ENCODE measurements around the gene TMEM63A.

The TMEM63A gene

DNA sequence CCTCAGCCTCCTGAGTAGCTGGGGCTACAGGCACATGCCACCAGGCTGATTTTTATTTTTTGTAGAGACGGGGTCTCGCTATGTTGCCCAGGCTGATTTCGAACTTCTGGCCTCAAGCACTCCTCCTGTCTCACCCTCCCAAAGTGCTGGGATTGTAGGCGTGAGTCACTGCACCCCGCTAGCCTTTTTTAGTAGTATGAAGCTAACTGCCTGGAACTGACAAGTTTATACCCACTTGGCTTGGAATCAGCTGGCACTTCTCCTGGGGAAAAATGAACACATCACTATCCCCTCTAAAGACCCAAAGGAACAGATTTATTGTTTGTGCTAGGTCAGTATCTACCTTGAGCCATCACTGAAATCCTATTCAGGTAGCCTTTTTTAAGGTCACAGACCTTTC, 19.0 kb downstream of the TMEM63A start:
- DNase-seq, result no peak

DNA sequence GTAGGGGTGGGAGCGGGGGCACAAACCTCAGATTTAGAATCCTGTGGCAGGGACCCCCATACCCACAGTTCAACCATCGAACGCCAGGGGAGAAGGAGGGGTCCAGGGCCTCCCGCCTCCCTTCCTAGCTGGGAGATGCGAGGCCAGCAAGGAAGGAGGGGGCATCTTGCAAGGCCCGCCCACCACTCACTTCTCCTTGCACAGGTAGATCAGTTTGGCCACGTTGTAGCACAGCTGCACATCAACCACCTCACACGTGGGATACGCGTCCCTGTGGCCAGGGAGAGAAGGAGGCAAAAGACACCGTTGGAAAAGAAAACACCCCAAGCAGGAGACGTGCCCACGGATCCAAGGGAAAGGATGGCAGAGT, 19.6 kb downstream of the TMEM63A start:
- DNase-seq, result no peak

DNA sequence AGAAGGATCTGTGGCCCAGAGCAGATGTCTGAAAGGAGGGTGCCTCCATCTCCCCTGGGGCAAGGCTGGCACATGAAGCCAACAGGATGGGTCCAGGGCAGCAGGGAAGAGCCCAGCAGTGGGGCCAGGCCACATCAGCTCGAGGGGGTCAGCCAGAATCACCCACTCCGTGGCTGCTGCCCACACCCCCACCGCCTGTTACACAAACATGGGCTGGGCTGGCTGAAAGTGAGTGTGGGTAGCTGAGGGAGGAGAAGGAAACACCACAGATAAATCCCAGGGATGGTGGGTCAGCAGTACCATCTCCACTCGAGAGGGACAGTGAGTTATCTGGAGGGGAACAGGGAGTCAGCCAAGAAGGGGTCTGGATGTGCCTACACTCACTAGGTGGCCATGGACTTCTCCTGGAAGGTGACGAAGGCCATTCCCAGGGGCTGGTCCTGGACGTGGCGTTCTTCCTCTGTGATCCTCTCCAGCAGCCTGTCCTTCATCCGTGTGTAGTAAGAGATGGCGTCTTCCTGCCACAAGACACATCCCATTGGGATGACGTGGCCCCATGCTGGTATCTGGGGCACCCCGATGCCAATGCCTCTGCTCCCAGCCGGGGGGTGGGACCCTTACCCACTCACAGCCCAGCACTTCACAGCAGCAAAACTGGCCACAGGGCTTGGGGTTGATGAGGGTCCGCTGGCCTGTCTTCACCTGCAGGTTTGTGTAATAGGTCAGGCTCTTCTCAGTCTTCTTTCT, 20.2 kb downstream of the TMEM63A start:
- no peak for DNase-seq

DNA sequence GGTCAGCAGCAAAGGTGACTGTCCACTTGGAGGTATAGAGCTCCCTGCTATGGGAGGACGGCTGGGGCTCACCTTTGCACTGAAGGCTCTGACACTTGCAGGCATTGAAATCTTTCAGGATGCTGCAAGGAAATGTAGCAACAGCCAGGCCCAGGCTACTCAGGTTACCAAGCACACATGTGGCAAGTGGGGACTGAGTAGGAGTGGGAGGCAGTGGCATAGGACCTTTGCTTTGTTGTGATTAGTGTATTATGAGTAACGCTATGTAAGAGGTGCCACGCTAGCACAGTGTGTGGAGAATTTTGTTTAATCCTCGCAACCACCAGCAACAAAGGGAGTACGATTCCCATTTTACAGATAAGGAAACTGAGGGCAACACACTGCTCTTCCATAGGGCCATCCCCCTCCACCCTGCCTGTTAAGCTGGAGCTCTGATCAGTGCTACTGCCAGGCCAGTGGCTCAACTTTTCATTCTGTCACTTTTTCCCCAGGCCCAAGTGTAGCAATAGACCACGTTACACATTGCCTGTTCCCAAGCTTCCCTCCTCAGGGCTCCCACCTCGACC, 21.2 kb downstream of the TMEM63A start:
- DNase-seq, result no peak

DNA sequence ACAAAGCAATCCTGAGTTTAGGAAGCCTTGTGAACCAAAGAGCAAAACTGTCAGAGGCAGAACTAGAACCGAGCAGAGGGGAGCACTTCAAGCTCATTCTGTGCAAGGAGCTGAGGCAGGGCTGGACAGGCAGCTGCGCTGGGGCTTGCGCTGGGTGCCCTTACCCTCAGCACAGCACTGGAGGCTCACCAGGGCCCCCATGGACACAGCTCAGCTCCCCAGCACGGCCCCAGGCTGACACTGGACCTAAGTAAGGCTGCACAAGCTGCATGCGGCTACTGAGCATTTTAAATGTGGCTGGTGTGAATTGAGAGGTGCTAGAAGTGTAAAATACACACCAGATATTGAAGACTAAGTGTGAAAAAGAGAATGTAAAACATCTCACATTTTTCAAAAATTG, 22.1 kb downstream of the TMEM63A start:
- no peak for DNase-seq

DNA sequence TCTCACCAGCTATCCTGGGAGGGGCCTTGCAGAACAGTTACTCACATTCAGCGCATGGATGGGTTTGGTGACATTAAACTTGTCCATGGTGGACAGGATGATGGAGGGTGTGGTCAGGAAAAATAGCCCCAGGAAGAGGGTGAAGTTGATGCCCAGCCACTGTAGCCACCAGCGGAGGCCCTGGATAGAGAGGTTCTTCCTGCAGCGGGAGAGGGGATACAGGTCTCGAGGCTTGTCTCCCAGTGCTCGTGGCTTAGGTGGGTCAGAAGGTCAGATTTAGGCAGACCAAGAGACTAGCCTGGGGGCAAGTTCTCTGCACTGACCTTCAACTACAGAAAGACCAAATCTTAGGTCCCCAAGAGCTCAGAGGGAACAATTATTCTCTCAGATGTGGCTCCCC, 23.0 kb downstream of the TMEM63A start:
- DNase-seq, result no peak

DNA sequence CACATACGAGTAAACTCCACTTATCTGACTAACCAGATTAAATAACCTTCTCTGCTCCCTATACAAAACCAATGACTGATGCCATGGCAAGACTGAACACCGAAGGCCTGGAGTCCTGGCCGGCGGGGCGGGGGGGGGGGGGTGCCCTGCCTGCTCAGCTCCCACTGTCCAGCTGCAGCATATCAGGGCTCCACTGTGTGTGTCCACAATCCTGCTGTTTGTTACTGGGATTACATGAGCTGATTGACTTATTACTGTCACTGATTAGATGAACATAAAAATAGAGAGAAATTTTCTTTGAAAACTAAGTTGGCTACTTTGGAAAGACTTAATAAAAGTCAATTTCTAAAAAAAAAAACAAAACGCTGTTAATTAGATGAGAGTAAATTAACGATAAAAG, 24.9 kb downstream of the TMEM63A start:
- DNase-seq, result no peak

DNA sequence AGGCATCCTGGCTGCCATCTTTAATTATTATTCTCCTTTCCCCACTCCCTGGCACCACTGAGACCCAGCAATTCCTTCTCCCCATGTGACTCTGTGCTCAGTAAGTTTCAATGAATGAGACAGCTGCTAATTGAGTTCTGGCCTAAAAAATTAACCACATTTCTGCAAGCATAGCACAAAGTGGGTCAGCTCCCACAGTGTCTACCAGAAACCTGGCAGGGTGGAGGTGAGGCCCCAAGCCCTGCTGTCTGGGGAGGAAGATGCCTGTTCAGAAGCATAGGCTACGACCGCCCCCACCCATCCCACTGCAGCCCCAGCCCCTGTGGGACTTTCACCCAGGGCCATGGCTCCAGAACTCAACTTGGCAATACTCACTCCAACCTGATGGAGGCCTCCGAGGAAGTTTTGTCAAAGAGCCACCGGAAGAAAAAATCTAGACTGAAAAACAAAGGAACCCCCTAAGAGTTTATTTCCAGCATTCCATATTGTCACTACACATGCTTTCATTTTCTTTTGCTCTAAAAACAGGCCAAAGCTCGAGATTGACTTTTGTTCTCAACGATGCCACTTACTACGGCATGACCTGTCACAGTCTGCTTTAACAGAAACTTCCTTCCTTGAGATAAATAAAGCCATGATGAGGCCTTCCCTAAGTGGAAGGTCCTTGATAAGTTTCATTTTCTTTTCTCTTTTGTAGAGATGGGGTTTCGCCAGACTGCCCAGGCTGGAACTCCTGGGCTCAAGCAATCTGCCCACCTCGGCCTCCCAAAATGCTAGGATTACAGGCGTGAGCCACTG, 26.5 kb downstream of the TMEM63A start:
- DNase-seq, result no peak

DNA sequence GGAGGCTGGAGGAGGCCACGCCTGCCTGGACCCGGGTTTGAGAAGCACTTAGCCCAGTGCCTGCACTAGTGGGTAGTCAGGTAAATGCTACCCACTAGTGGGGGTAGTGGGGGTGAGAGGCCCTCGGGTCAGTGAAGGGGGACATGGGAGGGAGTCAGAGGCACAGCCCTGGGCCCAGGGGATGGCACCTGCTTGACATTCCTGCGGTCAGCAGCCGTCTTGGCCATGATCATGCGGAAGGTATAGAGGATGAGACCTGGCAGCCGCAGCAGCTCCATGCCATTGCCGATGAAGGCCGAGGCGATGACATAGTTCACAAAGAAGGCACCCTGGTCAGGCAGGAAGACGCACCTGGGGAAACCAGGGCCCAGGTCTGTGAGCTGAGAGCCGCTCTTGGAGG, 28.7 kb downstream of the TMEM63A start:
- no peak for DNase-seq

DNA sequence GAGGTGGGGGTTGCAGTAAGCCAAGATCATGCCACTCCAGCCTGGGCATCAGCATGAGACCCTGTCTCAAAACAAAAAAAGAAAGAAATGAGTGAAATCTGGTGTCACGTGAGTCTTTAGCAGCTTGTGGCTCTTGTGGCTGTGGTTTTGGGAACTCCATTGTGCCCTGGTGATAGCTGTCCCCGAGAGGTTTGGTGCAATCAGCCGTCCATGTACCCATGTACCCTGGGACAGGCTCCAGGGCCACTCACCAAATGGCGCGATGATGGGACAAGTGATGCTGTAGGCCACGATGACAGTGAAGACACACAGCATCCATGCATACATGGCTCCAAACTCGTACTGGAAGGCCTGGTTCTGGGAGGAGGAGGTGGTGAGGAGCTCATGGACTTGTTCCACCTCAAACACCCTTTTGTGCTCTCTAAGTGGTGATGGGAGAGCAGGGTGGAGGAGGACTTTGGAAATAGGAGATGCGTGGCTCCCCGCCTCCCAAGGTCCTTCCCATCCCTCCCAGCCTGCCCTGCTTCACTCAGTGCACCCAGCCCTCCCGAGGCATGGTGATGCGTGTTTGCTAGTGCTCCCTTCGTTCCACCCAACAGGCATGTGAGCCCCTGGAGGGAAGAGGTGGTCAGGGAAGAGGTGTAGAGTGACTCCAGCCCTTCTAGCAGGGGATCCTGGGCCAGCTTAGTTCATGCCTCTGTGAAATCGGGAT, 29.6 kb downstream of the TMEM63A start:
- DNase-seq, result no peak

DNA sequence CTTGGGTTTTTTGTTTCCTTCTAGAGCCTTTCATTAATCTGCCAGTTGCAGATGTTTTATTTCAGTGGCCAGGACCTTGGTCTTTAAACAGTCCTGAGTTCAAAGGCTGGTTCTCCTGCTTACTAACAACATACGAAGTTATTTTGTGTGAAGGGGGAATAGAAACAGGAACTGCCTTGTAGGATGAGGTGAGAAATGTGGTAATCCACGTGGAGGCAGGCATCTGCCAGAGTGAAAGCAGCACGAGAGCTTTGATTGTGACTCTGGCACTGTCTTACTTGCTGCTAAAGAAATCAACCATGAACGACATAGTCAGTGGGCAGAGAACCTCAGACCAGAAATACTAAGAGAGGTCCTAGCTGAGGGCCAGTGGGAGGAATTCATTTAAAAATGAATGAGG, 30.4 kb downstream of the TMEM63A start:
- DNase-seq, result no peak

DNA sequence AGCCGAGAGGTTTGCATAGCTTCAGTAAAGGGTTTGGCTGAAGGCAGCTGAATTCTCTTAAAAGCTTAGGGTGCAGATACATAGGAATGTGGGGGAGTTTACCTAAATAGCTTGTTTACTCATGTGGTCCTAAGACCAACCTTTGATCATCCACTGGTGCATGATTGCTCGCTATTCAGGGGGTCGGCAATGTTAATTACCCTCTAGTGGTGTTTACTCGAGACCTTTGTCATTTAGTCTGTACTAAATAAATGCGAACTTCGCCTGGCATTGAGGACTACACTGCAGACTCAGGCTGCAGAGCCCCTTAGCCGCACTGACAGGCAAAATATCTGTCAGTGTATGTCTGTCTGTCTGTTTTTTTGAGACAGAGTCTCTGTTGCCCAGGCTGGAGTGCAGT, 31.8 kb downstream of the TMEM63A start:
- DNase-seq, result no peak

DNA sequence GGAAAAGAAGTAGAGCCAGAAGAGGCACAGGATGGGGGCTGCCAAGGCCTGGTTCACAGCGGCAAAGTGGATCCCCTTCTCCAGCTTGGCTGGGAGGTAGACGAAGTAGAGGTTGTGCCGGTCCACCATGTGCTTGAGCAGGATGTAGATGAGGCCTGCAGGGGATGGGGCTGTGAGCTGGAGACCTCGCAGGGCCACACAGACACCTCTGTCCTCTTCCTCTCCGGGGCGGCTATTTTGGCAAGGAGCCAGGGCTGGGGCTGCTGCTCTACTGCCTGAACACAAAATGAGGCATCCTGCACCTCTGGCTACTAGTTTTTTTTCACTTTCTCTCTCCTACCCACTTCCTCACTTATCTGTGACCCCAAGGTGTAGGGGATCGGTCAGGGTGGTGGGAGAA, 32.3 kb downstream of the TMEM63A start:
- DNase-seq, result no peak

DNA sequence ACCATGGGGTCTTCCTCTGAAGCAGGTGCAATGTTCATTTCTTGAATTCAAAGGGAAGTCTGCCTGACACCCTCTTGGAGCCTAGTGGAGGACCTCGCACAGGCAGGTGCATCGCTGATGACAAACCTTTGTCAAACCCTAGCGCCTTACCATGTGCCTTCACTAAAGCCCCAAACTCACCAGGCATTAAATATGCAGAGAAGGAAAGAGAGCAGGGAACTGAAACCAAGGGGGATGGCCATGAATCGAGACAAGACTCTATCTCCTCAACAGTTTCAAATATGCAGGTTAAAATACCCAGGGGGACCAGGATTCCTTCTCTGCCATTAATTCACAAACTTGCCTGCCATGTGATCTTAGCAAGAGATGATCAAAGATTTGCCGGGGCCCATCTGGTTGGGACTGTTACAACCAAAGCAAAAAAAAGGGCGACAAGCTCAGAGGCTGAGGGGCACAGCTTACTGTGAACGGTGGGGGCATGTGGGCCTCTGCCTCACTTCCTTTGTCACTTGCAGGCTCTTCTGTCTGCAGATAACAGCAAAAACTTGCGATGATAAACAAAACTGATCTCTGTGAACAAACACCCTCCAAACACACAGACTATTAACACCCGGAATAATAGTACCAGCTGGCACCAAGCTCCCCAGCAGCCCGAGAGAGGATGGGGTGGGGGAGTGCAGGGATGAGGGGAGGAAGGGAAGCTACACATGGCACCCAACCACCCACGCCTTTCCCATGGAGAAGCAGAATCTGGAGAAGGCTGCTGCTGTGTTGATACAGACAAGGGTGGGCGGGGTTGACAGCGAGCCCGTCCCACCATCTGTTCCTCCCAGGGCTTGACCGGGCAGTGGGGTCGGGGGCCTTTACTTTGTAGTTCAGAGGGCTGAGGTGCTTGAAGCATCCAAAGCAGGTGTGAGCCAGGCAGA, 33.9 kb downstream of the TMEM63A start:
- no peak for DNase-seq

DNA sequence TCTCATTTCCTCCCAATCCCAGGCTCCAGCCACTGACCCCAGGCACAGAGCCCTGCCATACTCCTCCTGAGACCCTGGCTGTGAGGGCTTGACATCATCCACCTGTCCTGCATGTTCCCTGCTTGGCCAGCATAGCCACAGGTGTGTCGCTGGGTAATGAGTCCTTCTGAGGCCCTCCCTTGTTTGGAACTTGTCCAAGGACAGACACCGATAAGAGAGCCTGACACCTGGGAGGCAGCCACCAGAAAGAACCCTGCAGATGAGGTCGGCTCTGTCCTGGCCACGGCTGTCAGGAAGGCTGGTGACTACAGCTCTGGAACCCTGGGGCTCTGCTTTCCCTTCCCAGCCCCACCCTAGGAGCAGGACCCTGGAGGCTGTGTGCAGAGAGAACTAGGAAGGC, 34.6 kb downstream of the TMEM63A start:
- no peak for DNase-seq

DNA sequence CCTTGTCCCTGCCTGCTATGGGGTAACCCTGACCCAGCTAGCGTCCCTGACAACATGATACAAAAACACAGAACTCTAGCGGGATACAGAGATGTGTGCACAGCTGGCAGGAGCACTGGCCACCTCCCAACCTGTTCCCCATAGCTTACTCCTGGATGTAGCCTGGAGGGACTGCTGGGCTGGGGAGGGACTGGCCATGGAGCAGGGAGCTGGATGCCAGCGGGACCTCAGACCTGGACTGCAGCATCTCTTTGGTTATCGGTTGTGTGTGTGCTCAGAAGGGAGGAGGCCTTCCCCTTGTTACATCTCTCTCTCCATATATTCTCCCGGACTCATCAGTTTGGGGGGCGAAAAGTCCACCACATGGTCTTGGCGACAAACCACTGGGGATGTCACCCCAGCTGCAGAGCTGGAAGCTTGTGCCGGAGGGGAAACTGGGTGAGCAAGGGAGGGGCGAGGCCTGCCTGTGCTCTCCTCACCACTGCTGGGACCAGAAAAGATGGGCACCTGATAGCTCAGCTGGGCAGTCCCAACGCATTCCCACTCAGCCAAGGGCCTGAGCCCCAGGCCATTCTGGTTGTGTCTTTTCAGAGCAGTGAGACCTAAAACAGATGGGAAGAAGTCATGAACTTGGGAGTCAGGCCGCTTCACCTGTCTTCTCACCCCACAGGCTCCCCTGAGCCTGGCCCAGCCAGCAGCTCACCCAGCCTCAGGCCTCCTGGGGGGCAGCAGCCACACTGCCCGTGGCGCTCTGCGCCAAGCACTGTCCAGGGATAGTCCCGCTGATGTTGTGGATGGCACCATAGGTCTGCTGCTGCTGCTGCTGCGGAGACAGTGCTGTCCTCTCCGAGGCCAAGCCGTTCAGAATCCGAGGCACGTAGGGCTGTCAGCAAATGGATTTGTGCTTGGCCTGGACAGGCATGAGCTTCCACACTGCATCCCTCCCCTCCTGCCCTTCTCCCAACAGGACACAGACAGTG, 35.6 kb downstream of the TMEM63A start:
- no peak for DNase-seq

DNA sequence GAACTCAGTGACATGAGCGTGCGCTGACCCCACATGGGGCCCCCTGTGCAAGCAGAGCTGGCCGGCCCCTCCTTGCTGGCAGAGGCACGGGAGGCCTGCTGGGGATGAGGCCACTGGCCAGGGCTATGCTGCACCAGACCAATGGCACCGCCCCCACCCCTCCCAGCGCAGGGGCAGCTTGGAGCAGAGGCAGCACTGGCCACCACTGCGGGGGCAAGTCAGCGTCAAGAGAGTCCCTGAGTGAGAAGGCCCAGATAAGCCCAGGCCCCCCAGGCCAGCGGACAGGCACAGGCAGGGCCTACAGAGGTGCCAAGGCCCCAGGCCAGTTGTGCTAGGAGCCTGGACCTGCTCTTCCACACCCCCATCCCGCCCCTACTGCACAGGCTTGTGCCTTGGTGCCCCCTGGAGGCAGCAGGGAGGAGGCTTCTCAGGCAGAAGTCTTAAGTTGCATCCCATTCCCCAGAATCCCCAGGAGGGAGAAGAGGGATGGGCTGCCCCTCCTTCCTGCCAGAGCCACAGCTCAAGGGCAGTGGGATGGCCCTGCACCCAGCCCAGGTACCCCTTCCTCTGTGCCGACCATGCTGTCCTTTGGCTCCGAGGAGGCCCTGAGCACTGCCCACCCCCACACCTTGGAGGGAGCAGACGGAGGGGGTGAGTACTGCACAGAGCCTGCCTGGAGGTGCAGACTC, 36.5 kb downstream of the TMEM63A start:
- DNase-seq, result no peak

DNA sequence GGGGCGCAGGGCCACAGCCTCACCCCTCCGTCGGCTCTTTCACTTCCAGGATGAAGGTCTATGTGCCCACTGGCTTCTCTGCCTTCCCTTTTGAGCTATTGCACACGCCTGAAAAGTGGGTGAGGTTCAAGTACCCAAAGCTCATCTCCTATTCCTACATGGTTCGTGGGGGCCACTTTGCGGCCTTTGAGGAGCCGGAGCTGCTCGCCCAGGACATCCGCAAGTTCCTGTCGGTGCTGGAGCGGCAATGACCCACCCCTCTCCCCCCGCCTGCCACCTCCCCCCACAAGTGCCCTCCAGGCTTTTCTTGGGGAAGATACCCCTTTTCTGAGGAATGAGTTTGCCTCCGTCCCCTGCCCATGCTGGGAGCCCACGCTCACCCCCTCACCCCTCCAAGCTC, 37.1 kb downstream of the TMEM63A start:
- DNase-seq, result no peak

DNA sequence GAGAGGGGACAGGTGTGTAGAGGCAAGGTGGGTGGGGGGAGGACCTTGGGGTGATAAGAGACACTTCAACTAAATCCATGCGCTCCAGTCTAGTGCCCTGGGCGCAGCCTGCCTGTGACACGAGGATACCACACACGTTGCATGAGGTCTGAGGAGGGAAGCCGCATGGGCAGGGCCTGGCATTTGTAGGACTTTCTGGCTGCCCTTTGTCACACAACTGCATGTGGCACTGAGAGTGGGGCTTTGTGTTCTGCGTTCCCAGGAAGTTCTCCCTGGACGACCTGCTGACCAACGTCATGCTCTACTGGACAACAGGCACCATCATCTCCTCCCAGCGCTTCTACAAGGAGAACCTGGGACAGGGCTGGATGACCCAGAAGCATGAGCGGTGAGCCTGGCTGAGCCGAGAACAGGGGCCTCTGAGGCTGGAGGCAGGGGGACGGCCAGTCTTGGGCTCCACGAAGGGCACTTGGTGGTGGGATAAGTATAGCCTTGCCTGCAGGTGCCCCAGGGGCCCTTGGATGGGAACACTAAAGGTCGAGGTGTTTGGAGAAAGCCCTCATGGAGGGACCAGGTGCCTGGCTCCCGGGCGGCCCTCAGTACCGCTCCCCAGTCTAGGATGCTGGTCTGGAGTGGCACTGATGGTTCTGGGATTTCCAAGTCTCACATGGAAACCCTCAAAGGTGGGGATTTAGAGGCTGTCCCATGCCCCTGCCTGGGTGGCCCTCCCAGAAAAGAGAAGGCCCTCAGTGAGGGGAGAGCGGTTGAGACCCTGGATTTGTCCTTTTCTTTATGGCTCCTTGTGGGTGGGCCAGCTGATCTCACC, 37.7 kb downstream of the TMEM63A start:
- DNase-seq, result no peak

DNA sequence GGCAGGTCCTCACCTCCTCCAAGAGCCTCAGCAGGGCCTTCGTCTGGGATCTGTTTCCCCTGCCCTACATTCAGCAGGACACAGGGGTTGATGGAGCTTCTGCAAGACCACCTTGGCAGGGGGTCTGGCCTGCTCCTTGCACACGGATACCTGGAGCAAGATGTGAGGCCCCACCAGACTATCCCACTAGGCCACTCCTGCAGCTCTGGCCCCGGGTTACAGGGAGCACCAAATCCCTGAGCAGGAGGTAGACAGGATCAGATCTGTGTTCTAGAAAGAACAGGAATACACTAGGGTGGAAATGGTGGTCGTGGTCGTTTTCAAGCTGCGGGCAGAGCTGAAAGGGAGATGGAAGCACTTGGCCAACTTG, 38.8 kb downstream of the TMEM63A start:
- DNase-seq, result no peak
